Transverse colon (tissue), 4 donors: ENCODE results near the gene GIPC1. TPM values are rescaled to one million over a fixed set of nuclear protein-coding genes. Genes with fewer than 3 reads are reported as not detected.
A peak's percentile ranks its signal among the peaks of the same experiment; 100 is the strongest.

Source experiments
- DNase-seq: peaks from one replicate; pipeline ENCODE4 v3.0.0-alpha.2; 2019
- H3K27ac ChIP-seq, 4 donors: fragments of 200-600 bp; sonication (generic); 2 replicates each; pipeline ENCODE4 v1.5.1; 2016 to 2018; ENCODE audit warnings: inconsistent platforms in 4 of 4
- H3K27me3 ChIP-seq: fragments of 200-600 bp; sonication (generic); 2 replicates; pipeline ENCODE4 v1.5.1; 2017; ENCODE audit warnings: inconsistent platforms
- H3K36me3 ChIP-seq, 4 donors: fragments of 200-600 bp; sonication (generic); 2 replicates each; pipeline ENCODE4 v1.5.1; 2017 to 2019; ENCODE audit warnings: inconsistent platforms in 4 of 4
- H3K4me1 ChIP-seq, 4 donors: fragments of 200-600 bp; sonication (generic); 2 replicates each; pipeline ENCODE4 v1.5.1; 2017 to 2020; ENCODE audit warnings: inconsistent platforms in 4 of 4
- H3K4me3 ChIP-seq, 4 donors: fragments of 200-600 bp; sonication (generic); 1 replicate in 1 of 4; 2 replicates in 3 of 4; pipeline versions ENCODE4 v1.5.1 to v1.6.1; 2017 to 2019; ENCODE audit warnings: inconsistent platforms in 4 of 4
- H3K9me3 ChIP-seq, 2 donors: fragments of 200-600 bp; sonication (generic); 2 replicates each; pipeline ENCODE4 v1.5.1; 2017 to 2019; ENCODE audit warnings: inconsistent platforms in 2 of 2
- EP300 ChIP-seq: sonication (generic); formaldehyde crosslinking; IDR thresholded peaks from one replicate; pipeline ENCODE4 v1.6.1; 2017; ENCODE audit warnings: antibody characterized with exemption, low read depth
- POLR2A ChIP-seq: fragments of 450-650 bp; IDR thresholded peaks from one replicate; pipeline ENCODE4 v1.6.1; 2016; ENCODE audit warnings: antibody characterized with exemption, mild to moderate bottlenecking, moderate library complexity
- POLR2AphosphoS5 ChIP-seq, 3 donors: sonication (generic); formaldehyde crosslinking; IDR thresholded peaks; one replicate each; pipeline ENCODE4 v1.6.1; 2016; ENCODE audit warnings: antibody characterized with exemption in 3 of 3
- WGBS, 2 donors: methylation state at CpG; one replicate each; pipeline ENCODE4 v1.1.5; 2018; ENCODE audit warnings: low coverage in 1 of 2; 5-methylcytosine and 5-hydroxymethylcytosine counted together
- in situ Hi-C, 4 donors: fragments of 200-750 bp; cut with MboI; loops; one replicate each; pipeline versions ENCODE4 v1.15.0 to v1.15.1; 2017; ENCODE audit warnings: low sequenced_read_pairs in 3 of 4, low pct_ligation_motif_present in 1 of 4, low pct_unique_long_range_greater_than_20kb in 1 of 4
- intact Hi-C: fragments of 100-400 bp; cut with DNase I; formaldehyde crosslinking; loops from one replicate; pipeline ENCODE4 v1.15.1; 2023; ENCODE audit warnings: low total_unique reads
- total RNA-seq, 4 donors: library from RNA; depleted of rRNA; stranded (reverse); fragments of >200 nt; gene quantifications; one replicate each; pipeline ENCODE4 v1.1.0, GENCODE V29; 2016
- TF ChIP-seq, protein P1 (sequence below), 5 experiments: fragments of 200-600 bp in 3 of 5; fragments of 450-650 bp in 2 of 5; sonication (generic) in 3 of 5; IDR thresholded peaks; 1 replicate in 2 of 5; 2 replicates in 3 of 5; pipeline ENCODE4 v1.5.1; 2016 to 2017; ENCODE audit warnings: antibody characterized with exemption in 5 of 5, inconsistent platforms in 3 of 5, mild to moderate bottlenecking in 2 of 5, moderate library complexity in 1 of 5

GIPC1 gene
- total RNA-seq, 4 donors from 2014 or later, result 295 to 569 (median 362) TPM

DNA sequence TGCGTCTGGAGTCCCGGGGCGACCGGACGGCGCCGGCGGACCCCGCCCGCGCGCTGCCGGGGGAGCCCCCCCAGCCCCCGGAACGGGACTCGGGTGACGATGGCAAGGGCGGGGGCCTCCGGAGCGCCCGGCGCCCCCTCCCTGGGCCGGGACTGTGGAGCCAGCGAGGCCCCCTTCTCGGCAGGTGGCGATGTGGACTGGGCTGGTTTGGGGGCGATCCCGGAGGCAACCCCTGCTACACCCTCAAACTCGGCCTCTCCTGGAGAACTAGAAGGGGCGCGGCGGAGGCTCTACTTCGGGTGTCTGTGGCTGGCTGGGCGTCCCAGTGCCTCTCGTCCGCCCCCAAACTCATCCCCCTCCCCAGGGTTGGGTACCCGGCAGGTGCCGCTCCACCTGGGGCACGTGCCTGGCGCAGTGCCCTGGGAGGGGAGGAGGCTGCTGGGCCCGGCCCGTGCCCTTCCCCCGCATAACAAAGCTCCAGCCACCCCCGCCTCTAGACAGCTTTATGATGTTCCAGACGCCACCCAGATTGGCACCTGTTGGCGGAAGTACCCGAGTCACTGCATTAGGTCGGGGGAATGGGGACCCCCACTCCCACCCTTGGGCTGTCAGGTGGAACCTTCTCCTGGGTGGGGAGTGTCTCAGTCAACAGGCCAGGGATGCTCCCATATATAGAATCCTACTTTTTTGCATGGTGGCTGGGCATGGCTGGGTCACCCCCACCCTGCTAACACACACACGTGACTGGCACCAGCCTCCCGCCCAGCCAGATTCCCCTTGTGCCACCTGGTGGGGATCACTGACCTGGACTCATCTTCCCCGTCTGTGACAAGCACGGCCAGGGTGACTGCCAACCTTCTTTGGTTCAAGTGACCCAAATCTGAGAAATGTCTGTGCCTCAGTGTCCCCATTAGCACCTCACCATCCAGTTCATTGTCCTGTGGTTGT lies 62.1 kb downstream of the GIPC1 start:
- TF ChIP-seq EP300, result no peak
- TF ChIP-seq, protein P1, sequence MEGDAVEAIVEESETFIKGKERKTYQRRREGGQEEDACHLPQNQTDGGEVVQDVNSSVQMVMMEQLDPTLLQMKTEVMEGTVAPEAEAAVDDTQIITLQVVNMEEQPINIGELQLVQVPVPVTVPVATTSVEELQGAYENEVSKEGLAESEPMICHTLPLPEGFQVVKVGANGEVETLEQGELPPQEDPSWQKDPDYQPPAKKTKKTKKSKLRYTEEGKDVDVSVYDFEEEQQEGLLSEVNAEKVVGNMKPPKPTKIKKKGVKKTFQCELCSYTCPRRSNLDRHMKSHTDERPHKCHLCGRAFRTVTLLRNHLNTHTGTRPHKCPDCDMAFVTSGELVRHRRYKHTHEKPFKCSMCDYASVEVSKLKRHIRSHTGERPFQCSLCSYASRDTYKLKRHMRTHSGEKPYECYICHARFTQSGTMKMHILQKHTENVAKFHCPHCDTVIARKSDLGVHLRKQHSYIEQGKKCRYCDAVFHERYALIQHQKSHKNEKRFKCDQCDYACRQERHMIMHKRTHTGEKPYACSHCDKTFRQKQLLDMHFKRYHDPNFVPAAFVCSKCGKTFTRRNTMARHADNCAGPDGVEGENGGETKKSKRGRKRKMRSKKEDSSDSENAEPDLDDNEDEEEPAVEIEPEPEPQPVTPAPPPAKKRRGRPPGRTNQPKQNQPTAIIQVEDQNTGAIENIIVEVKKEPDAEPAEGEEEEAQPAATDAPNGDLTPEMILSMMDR (IDR thresholded peaks at IDR 0.05), result peak in 2 of 5 experiments; percentile 7 to 34
- Histone ChIP-seq H3K27ac (peak overlapping the region; percentile 73 to 94 (median 87)), H3K27me3 (peaks cover 18% of the 10 kb centered on the region), H3K4me1 (peaks cover 14 to 34% (median 28%) of the 10 kb centered on the region in 4 donors), H3K4me3 (peak overlapping the region; percentile 59 to 85 (median 74)), H3K36me3 (no peaks in the 10 kb centered on the region), H3K9me3 (no peaks in the 10 kb centered on the region)
- in situ Hi-C loops (no loop called here), intact Hi-C loops (no loop called here)
- DNase-seq, result peak; percentile 75
- WGBS, 2 donors, result 4% methylated on average over 17 of the region's 52 CpGs; no CpG with 5 or more reads in 1 of the 2 donors

DNA sequence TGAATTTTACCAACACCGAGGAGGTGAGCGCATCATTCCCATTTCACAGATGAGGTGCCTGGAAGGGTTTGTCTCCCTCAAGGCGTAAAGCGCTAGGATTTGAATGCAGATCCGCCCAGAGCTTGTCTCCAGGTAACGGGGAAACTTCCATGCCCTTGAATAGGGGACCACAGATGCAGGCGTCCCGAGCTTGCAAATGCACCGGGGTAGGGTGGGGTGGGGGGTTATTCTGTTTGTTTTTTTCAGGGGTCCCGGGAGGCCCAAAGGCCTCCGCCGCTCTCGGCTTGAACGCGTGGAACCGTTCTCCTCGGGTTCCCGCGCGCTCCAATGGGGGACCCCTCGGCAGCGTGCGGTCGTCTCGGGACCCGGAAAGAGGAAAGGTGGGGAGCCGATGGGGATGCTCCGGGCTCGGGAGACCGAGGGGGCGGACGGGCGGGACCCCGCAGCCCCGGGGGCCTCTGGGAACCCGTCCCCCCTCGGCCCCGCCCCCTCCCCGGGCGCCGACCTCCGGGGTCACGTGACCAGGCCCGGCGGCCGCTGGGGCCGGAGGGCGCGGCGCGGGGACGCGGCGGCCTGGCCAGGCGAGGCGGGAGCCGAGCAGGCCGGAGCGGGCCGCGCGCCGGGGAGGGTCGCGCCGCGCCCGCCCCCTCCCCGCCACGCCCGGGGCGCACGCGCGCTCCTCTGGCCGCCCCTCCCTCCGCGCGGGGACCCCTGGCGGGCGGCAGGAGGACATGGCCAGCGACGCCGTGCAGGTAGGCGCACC lies 63.0 kb downstream of the GIPC1 start, which contains the start of gene PKN1:
TSS of gene PKN1 (plus strand) at position 516 of the 763 bp plus-strand sequence. CDS start at position 732, 216 bp downstream.
- H3K36me3 ChIP-seq, result no peaks in the 10 kb centered on the region
- WGBS, 2 donors, result 0 to 10% methylated on average over 7 to 21 of the region's 85 CpGs
- H3K9me3 ChIP-seq, result no peaks in the 10 kb centered on the region
- H3K4me3 ChIP-seq, result peak within 1 kb of the TSS; percentile 59 to 85 (median 74)
- peaks cover 18% of the 10 kb centered on the region for H3K27me3 ChIP-seq
- no peak for TF ChIP-seq POLR2AphosphoS5 (IDR thresholded peaks at IDR 0.05)
- TF ChIP-seq POLR2A, result no peak
- no peak for TF ChIP-seq EP300
- TF ChIP-seq, protein P1 (IDR thresholded peaks at IDR 0.05), result no peak
- H3K27ac ChIP-seq, result peak within 1 kb of the TSS; percentile 73 to 94 (median 87)
- in situ Hi-C loops (no loop called here), intact Hi-C loops (no loop called here)
- peaks cover 14 to 34% (median 28%) of the 10 kb centered on the region in 4 donors for H3K4me1 ChIP-seq
- DNase-seq, result peak; percentile 59

DNA sequence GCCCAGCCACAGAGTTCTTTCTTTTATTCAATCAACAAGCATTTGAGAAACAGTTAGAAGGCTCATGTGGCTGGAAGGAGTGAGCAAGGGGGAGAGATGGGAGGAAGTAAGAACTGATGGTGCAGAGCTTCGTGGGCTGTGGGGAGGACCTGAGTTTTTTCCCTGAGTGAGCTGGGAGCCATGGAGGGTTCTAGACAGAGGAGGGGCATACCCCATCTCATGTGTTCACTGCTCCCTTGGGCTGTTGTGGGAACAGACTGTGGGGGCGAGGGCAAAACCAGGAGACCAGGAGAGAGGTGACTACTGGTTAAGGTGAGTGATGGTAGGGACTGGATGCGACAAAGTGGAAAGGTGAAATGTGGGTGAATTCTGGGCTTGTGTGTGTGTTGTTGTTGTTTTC lies 65.2 kb downstream of the GIPC1 start:
- H3K27ac ChIP-seq, result no peak overlapping the region
- WGBS, 2 donors, result 48 to 68% methylated on average over 2 to 3 of the region's 3 CpGs
- H3K4me1 ChIP-seq, result peaks cover 14 to 34% (median 28%) of the 10 kb centered on the region in 4 donors
- TF ChIP-seq POLR2A, result no peak
- TF ChIP-seq, protein P1 (IDR thresholded peaks at IDR 0.05), result no peak
- no peak for TF ChIP-seq EP300
- no peak for TF ChIP-seq POLR2AphosphoS5 (IDR thresholded peaks at IDR 0.05)
- in situ Hi-C loops (no loop called here), intact Hi-C loops (no loop called here)
- peaks cover 18% of the 10 kb centered on the region for H3K27me3 ChIP-seq
- no peaks in the 10 kb centered on the region for H3K9me3 ChIP-seq
- H3K36me3 ChIP-seq, result no peaks in the 10 kb centered on the region
- no peak overlapping the region for H3K4me3 ChIP-seq
- no peak for DNase-seq

DNA sequence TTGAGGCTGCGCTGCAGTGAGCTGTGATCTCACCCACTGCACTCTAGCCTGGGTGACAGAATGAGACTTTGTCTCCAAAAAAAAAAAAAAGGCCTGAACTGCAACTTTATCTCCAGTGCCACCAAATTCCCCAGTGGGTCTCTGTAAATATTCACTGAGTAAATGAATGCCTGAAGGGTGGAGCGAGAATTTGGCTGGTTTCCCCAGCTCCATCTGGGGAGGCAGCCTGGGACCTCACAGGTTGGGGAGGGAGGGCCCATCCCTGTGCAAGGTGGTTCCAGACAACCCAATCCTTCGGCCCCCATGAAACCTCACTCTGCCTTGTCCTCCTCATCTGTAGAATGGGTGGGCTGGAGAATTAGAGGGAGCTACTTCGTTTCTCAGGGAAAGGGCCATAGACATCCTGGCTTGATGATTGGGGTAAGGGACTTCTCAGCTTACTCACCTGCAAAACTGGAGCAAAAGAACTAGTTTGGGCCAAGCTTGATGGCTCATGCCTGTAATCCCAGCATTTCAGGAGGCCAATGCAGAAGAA lies 67.0 kb downstream of the GIPC1 start:
- Histone ChIP-seq H3K27ac (no peak overlapping the region), H3K27me3 (peaks cover 18% of the 10 kb centered on the region), H3K9me3 (no peaks in the 10 kb centered on the region), H3K4me3 (no peak overlapping the region), H3K4me1 (peaks cover 0 to 20% (median 15%) of the 10 kb centered on the region in 4 donors), H3K36me3 (no peaks in the 10 kb centered on the region)
- 71 to 83% methylated on average over 2 to 4 of the region's 4 CpGs for WGBS, 2 donors
- TF ChIP-seq EP300, result no peak
- TF ChIP-seq, protein P1 (IDR thresholded peaks at IDR 0.05), result no peak
- no peak for TF ChIP-seq POLR2A
- TF ChIP-seq POLR2AphosphoS5 (IDR thresholded peaks at IDR 0.05), result no peak
- DNase-seq, result no peak
- in situ Hi-C loops, result no loop called here
- intact Hi-C loops, result no loop called here
